Germinal center (tissue), 1 donor: ENCODE data around the gene NASP.
A peak's percentile ranks its signal among the peaks of the same experiment; 100 is the strongest.

Experiments
- DNase-seq: peaks from one replicate; pipeline ENCODE4 v3.0.0; 2012; ENCODE audit warnings: mixed read lengths, low spot score

NASP gene

GRCh38 chr1:45583666-45584350, at the start of gene NASP:
NASP (plus strand) TSS chr1:45584041; CDS start chr1:45584147, 106 bp downstream.
- DNase-seq = peak; percentile 90

- no peak for DNase-seq
These were observed 47.7 kb upstream of the NASP start for GRCh38 chr1:45535988-45536766.

- DNase-seq = no peak
These were observed 47.0 kb upstream of the NASP start for GRCh38 chr1:45536886-45537285.

- DNase-seq = no peak
These were observed 42.6 kb upstream of the NASP start for GRCh38 chr1:45541193-45541592.

GRCh38 chr1:45542591-45542990, 41.2 kb upstream of the NASP start:
- no peak for DNase-seq

- DNase-seq = peak; percentile 67
These were observed 40.0 kb upstream of the NASP start for GRCh38 chr1:45543581-45544417.

- DNase-seq = no peak
These were observed 39.3 kb upstream of the NASP start for GRCh38 chr1:45544530-45544929.

- DNase-seq = no peak
These were observed 38.8 kb upstream of the NASP start for GRCh38 chr1:45545019-45545493.

- no peak for DNase-seq
These were observed 38.1 kb upstream of the NASP start for GRCh38 chr1:45545553-45546310.

GRCh38 chr1:45550401-45551351, 33.2 kb upstream of the NASP start, which contains the start of gene AKR1A1:
AKR1A1 (plus strand) TSS chr1:45550826; CDS start chr1:45561795, 10,969 bp downstream.
- DNase-seq = peak; percentile 86

- DNase-seq = no peak
These were observed 32.2 kb upstream of the NASP start for GRCh38 chr1:45551684-45552083.

GRCh38 chr1:45552331-45552730, 31.5 kb upstream of the NASP start:
- no peak for DNase-seq

- DNase-seq = no peak
These were observed 29.6 kb upstream of the NASP start for GRCh38 chr1:45554198-45554597.

- no peak for DNase-seq
These were observed 26.4 kb upstream of the NASP start for GRCh38 chr1:45557422-45557944.

GRCh38 chr1:45563843-45564242, 20.0 kb upstream of the NASP start:
- no peak for DNase-seq

GRCh38 chr1:45566722-45567121, 17.1 kb upstream of the NASP start:
- no peak for DNase-seq

GRCh38 chr1:45567911-45568310, 15.9 kb upstream of the NASP start:
- no peak for DNase-seq

GRCh38 chr1:45568421-45568820, 15.4 kb upstream of the NASP start:
- DNase-seq = no peak

- DNase-seq = no peak
These were observed 14.3 kb upstream of the NASP start for GRCh38 chr1:45569571-45569961.

GRCh38 chr1:45569962-45570581, 13.8 kb upstream of the NASP start:
- DNase-seq = peak; percentile 73
